OCI-LY3 (cell line): ENCODE results near the gene ZFC3H1.

Experiments used
- H2AFZ ChIP-seq: fragments of 200-600, 300-600 bp; shearing (Covaris generic); 2 replicates; pipeline ENCODE4 v1.6.0; 2014; ENCODE audit warnings: antibody characterized with exemption, low read depth, low read length
- H3K27ac ChIP-seq: fragments of 200-600, 300-600 bp; sonication (generic); 2 replicates; pipeline ENCODE4 v1.5.1; 2014; ENCODE audit warnings: mild to moderate bottlenecking, low read length, moderate library complexity, mixed read lengths
- H3K27me3 ChIP-seq: fragments of 200-600, 300-600 bp; sonication (generic); 2 replicates; pipeline ENCODE4 v1.6.1; 2014; ENCODE audit warnings: low read depth, low read length, mixed read lengths
- H3K36me3 ChIP-seq: fragments of 200-600, 300-600 bp; sonication (generic); replicated peaks from 2 replicates; pipeline ENCODE3; 2014; ENCODE audit warnings: low read depth, low read length, mixed read lengths
- H3K4me1 ChIP-seq: fragments of 300-600, 200-600 bp; sonication (generic); 2 replicates; pipeline ENCODE4 v1.6.1; 2014; ENCODE audit warnings: low read length, mixed read lengths
- H3K4me2 ChIP-seq: fragments of 200-600, 300-600 bp; sonication (generic); 2 replicates; pipeline ENCODE4 v1.6.1; 2014; ENCODE audit warnings: low read length, mixed read lengths
- H3K4me3 ChIP-seq: fragments of 300-600, 200-600 bp; sonication (generic); 2 replicates; pipeline ENCODE4 v1.5.1; 2014; ENCODE audit warnings: antibody characterized with exemption, mild to moderate bottlenecking, low read length, moderate library complexity
- H3K79me2 ChIP-seq: fragments of 300-600, 200-600 bp; shearing (Covaris generic); 2 replicates; pipeline ENCODE4 v1.6.1; 2014; ENCODE audit warnings: mild to moderate bottlenecking, low read length, mixed read lengths
- H3K9ac ChIP-seq: fragments of 300-600, 200-600 bp; shearing (Covaris generic); 2 replicates; pipeline ENCODE4 v1.6.0; 2014; ENCODE audit warnings: mild to moderate bottlenecking, low read length, moderate library complexity
- H3K9me3 ChIP-seq: fragments of 200-600, 300-600 bp; shearing (Covaris generic); 2 replicates; pipeline ENCODE4 v1.6.1; 2014; ENCODE audit warnings: low read length, mixed read lengths; ENCODE audit not compliant: insufficient read depth
- H4K20me1 ChIP-seq: fragments of 200-600, 300-600 bp; sonication (generic); 2 replicates; pipeline ENCODE4 v1.6.1; 2016; ENCODE audit warnings: low read length, mixed read lengths; ENCODE audit not compliant: insufficient read depth
- CTCF ChIP-seq: fragments of 200-600, 300-600 bp; sonication (generic); IDR thresholded peaks from 2 replicates; pipeline ENCODE4 v1.5.1; 2014; ENCODE audit warnings: antibody characterized with exemption, low read length, low read depth
- EZH2phosphoT487 ChIP-seq: fragments of 200-600 bp; shearing (Covaris generic); IDR thresholded peaks from 2 replicates; pipeline ENCODE4 v1.6.1; 2018; ENCODE audit warnings: antibody characterized with exemption, mixed run types, low read depth

The ZFC3H1 gene

GRCh38 chr12:71565535-71565934 is 98.1 kb downstream of the ZFC3H1 start:
- Histone ChIP-seq H4K20me1 (no peaks in the 10 kb centered on the region), H3K4me3 (no peak overlapping the region), H3K9ac (no peak overlapping the region), H3K27me3 (no peaks in the 10 kb centered on the region), H2AFZ (no peak overlapping the region), H3K4me1 (no peaks in the 10 kb centered on the region), H3K36me3 (no peaks in the 10 kb centered on the region), H3K4me2 (no peak overlapping the region), H3K27ac (no peak overlapping the region), H3K9me3 (no peaks in the 10 kb centered on the region), H3K79me2 (no peaks in the 10 kb centered on the region)
- TF ChIP-seq CTCF (no peak), EZH2phosphoT487 (no peak)

GRCh38 chr12:71562676-71563595 is 100.7 kb downstream of the ZFC3H1 start:
- H3K36me3 ChIP-seq: no peaks in the 10 kb centered on the region
- no peak overlapping the region for H3K4me2 ChIP-seq
- TF ChIP-seq CTCF (no peak), EZH2phosphoT487 (no peak)
- H3K27me3 ChIP-seq: no peaks in the 10 kb centered on the region; the same call in 1 of the 2 replicates
- no peaks in the 10 kb centered on the region for H3K79me2 ChIP-seq
- H3K4me1 ChIP-seq: no peaks in the 10 kb centered on the region
- no peaks in the 10 kb centered on the region for H3K9me3 ChIP-seq
- no peak overlapping the region for H3K9ac ChIP-seq
- no peaks in the 10 kb centered on the region for H4K20me1 ChIP-seq
- H3K4me3 ChIP-seq: no peak overlapping the region
- H2AFZ ChIP-seq: no peak overlapping the region
- no peak overlapping the region for H3K27ac ChIP-seq
